ENCODE data around the gene PLD3.

DNA sequence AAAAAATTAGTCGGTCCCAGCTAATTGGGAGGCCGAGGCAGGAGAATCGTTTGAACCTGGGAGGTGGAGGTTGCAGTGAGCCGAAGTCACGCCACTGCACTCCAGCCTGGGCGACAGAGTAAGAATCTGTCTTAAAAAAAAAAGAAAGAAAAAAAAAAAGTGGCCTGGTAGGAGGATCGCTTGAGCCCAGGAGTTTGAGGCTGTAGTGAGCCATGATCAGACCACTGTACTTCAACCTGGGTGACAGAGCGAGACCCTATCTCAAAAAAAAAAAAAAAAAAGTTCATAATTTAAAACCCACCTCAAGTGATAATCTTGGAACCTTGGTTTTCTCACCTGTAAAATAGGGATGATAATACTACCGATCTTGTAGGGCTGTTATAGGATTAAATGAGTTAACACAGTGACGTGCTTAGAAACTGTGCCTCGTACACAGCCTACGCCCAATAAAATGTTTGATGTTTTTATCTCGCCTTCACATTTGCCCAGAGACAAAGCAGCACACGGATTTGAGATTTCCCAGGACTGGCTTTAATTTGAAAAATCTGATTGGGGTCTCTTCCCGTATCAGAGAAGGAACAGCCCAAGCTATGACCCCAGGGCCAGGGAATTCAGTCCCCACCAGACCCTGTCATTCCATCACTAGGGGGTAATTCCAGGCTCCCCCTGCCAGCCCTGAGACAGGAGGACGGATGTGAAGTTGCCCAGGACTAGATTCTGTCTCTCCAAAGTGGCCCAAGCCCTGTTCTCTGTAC is 73.7 kb downstream of the PLD3 start:
- TF ChIP-seq MYC (IDR thresholded peaks at IDR 0.05; ENCODE audit: low read depth, low read length) (no peak), POLR2A (IDR thresholded peaks at IDR 0.05; ENCODE audit: extremely low read depth, insufficient read length) (no peak)
- TF ChIP-seq, protein P1, sequence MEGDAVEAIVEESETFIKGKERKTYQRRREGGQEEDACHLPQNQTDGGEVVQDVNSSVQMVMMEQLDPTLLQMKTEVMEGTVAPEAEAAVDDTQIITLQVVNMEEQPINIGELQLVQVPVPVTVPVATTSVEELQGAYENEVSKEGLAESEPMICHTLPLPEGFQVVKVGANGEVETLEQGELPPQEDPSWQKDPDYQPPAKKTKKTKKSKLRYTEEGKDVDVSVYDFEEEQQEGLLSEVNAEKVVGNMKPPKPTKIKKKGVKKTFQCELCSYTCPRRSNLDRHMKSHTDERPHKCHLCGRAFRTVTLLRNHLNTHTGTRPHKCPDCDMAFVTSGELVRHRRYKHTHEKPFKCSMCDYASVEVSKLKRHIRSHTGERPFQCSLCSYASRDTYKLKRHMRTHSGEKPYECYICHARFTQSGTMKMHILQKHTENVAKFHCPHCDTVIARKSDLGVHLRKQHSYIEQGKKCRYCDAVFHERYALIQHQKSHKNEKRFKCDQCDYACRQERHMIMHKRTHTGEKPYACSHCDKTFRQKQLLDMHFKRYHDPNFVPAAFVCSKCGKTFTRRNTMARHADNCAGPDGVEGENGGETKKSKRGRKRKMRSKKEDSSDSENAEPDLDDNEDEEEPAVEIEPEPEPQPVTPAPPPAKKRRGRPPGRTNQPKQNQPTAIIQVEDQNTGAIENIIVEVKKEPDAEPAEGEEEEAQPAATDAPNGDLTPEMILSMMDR (IDR thresholded peaks at IDR 0.05; ENCODE audit: low read depth, low read length), result no peak
